MCF 10A (cell line): ENCODE results near the gene SPEF2. TPM values are rescaled to one million over a fixed set of nuclear protein-coding genes. Genes with fewer than 3 reads are reported as not detected.
"Not testable (repeated sequence)": the region's sequence is repeated elsewhere in the genome, so short reads cannot be mapped to it uniquely, and the experiment has no call there.

Source experiments
- BruUV-seq: library from RNA; stranded (reverse); fragments of 400-500 nt; replicated peaks from 2 replicates; lab custom pipeline; 2021; lab: Mats Ljungman, UMichigan
- CTCF ChIA-PET: fragments of 300-600 bp; sonication (Branson Sonifier 250); formaldehyde crosslinking; extraction: SDS; loops from one replicate; lab custom pipeline; 2021; ENCODE audit warnings: antibody characterized with exemption, inconsistent platforms; lab: Yijun Ruan, JAX
- POLR2A ChIA-PET: fragments of 300-600, 350-650 bp; sonication (Branson Sonifier 250); formaldehyde crosslinking; extraction: SDS; loops from one replicate; lab custom pipeline; 2020; ENCODE audit warnings: antibody characterized with exemption, inconsistent platforms; lab: Yijun Ruan, JAX
- DNase-seq: peaks from one replicate; pipeline ENCODE4 v3.0.0-alpha.2; 2018; ENCODE audit not compliant: unreplicated experiment
- H3K27ac Mint-ChIP-seq: one replicate; pipeline ENCODE4 v1.8.0; 2022; ENCODE audit warnings: mild to moderate bottlenecking, low read depth, mixed read lengths; ENCODE audit not compliant: unreplicated experiment
- H3K27me3 Mint-ChIP-seq: one replicate; pipeline ENCODE4 v1.8.0; 2022; ENCODE audit warnings: mixed read lengths; ENCODE audit not compliant: insufficient read depth, unreplicated experiment
- H3K36me3 Mint-ChIP-seq: one replicate; pipeline ENCODE4 v1.8.0; 2022; ENCODE audit warnings: mild to moderate bottlenecking, moderate library complexity, mixed read lengths; ENCODE audit not compliant: insufficient read depth, unreplicated experiment
- H3K4me1 Mint-ChIP-seq: one replicate; pipeline ENCODE4 v1.8.0; 2022; ENCODE audit warnings: mixed read lengths; ENCODE audit not compliant: insufficient read depth, unreplicated experiment
- H3K4me3 Mint-ChIP-seq: one replicate; pipeline ENCODE4 v1.8.0; 2022; ENCODE audit warnings: mild to moderate bottlenecking, moderate library complexity, mixed read lengths; ENCODE audit not compliant: unreplicated experiment
- H3K9me3 Mint-ChIP-seq: one replicate; pipeline ENCODE4 v1.8.0; 2022; ENCODE audit warnings: mixed read lengths; ENCODE audit not compliant: unreplicated experiment
- intact Hi-C: fragments of 100-400 bp; cut with micrococcal nuclease; formaldehyde crosslinking; loops from 2 replicates; pipeline ENCODE4 v1.14.1; 2022
- total RNA-seq: library from RNA; stranded (reverse); gene quantifications from 2 replicates; pipeline ENCODE4 v1.2.3, GENCODE V29; 2022
- TF ChIP-seq, protein P1 (sequence below): fragments of 200-600 bp; IDR thresholded peaks from one replicate; pipeline ENCODE4 v1.8.0; 2022; ENCODE audit warnings: antibody characterized with exemption, mild to moderate bottlenecking; ENCODE audit not compliant: unreplicated experiment

Gene SPEF2
- total RNA-seq, 1 experiment from 2014 or later = 5.3 TPM

GRCh38 chr5:35854248-35854647 is 236.6 kb downstream of the SPEF2 start:
- H3K9me3 Mint-ChIP-seq = no peaks in the 10 kb centered on the region
- ChIA-PET POLR2A (interaction anchor here (1.4 kb wide), 1 partner anchor 19 kb away, joined by 3 read pairs; no protein-coding TSS in a partner anchor), CTCF (interaction anchor here (1.1 to 1.3 kb wide), 3 partner anchors 9 to 71 kb away, joined by 3 read pairs; no protein-coding TSS in a partner anchor)
- H3K27ac Mint-ChIP-seq = peak overlapping the region; percentile 50
- TF ChIP-seq, protein P1, sequence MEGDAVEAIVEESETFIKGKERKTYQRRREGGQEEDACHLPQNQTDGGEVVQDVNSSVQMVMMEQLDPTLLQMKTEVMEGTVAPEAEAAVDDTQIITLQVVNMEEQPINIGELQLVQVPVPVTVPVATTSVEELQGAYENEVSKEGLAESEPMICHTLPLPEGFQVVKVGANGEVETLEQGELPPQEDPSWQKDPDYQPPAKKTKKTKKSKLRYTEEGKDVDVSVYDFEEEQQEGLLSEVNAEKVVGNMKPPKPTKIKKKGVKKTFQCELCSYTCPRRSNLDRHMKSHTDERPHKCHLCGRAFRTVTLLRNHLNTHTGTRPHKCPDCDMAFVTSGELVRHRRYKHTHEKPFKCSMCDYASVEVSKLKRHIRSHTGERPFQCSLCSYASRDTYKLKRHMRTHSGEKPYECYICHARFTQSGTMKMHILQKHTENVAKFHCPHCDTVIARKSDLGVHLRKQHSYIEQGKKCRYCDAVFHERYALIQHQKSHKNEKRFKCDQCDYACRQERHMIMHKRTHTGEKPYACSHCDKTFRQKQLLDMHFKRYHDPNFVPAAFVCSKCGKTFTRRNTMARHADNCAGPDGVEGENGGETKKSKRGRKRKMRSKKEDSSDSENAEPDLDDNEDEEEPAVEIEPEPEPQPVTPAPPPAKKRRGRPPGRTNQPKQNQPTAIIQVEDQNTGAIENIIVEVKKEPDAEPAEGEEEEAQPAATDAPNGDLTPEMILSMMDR = no peak
- H3K36me3 Mint-ChIP-seq = no peaks in the 10 kb centered on the region
- peaks cover 59% of the 10 kb centered on the region for H3K4me1 Mint-ChIP-seq
- no peaks in the 10 kb centered on the region for H3K27me3 Mint-ChIP-seq
- H3K4me3 Mint-ChIP-seq = peak overlapping the region; percentile 10
- no TSS peak for BruUV-seq
- DNase-seq = no peak
- intact Hi-C loops = no loop called here

GRCh38 chr5:35855187-35855586 is 237.5 kb downstream of the SPEF2 start:
- H3K4me3 Mint-ChIP-seq = no peak overlapping the region
- no peaks in the 10 kb centered on the region for H3K36me3 Mint-ChIP-seq
- TF ChIP-seq, protein P1 = no peak
- POLR2A ChIA-PET = interaction anchor here (1.4 kb wide), 1 partner anchor 20 kb away, joined by 3 read pairs; no protein-coding TSS in a partner anchor
- no peak for DNase-seq
- peaks cover 59% of the 10 kb centered on the region for H3K4me1 Mint-ChIP-seq
- BruUV-seq = no TSS peak
- intact Hi-C loops = loop anchor here (5.0 kb wide), 1 partner anchor 83 kb away; no protein-coding TSS in a partner anchor
- no peaks in the 10 kb centered on the region for H3K9me3 Mint-ChIP-seq
- CTCF ChIA-PET = interaction anchor here (1.1 to 1.2 kb wide), 2 partner anchors 69 to 70 kb away, joined by 3 read pairs; no protein-coding TSS in a partner anchor
- H3K27ac Mint-ChIP-seq = peak overlapping the region; percentile 50
- H3K27me3 Mint-ChIP-seq = no peaks in the 10 kb centered on the region

GRCh38 chr5:35856186-35856764 is 238.6 kb downstream of the SPEF2 start:
- DNase-seq, H3K27me3 Mint-ChIP-seq, H3K9me3 Mint-ChIP-seq, H3K4me3 Mint-ChIP-seq, H3K36me3 Mint-ChIP-seq, BruUV-seq: not testable (repeated sequence)
- CTCF ChIA-PET = interaction anchor here (1.2 kb wide), 1 partner anchor 68 kb away, joined by 3 read pairs; no protein-coding TSS in a partner anchor
- H3K4me1 Mint-ChIP-seq = peaks cover 53% of the 10 kb centered on the region
- POLR2A ChIA-PET = interaction anchor here (0.6 kb wide), 1 partner anchor 83 kb away, joined by 3 read pairs; no protein-coding TSS in a partner anchor
- intact Hi-C loops = loop anchor here (5.0 kb wide), 1 partner anchor 84 kb away; no protein-coding TSS in a partner anchor
- peak overlapping the region; percentile 4 for H3K27ac Mint-ChIP-seq

GRCh38 chr5:35856765-35857351 is 239.2 kb downstream of the SPEF2 start, which contains the start of gene IL7R:
Gene IL7R, plus strand, starts transcription at chr5:35856891. Its CDS starts 87 bp downstream, at chr5:35856978.
- peak within 1 kb of the TSS; percentile 4 for H3K27ac Mint-ChIP-seq
- DNase-seq = peak; percentile 14
- POLR2A ChIA-PET = no interaction called here
- CTCF ChIA-PET = no interaction called here
- H3K9me3 Mint-ChIP-seq = no peaks in the 10 kb centered on the region
- no TSS peak for BruUV-seq
- H3K36me3 Mint-ChIP-seq = no peaks in the 10 kb centered on the region
- intact Hi-C loops = loop anchor here (5.0 kb wide), 1 partner anchor 85 kb away; no protein-coding TSS in a partner anchor
- no peak within 1 kb of the TSS for H3K4me3 Mint-ChIP-seq
- H3K27me3 Mint-ChIP-seq = no peaks in the 10 kb centered on the region
- TF ChIP-seq, protein P1 = no peak
- H3K4me1 Mint-ChIP-seq = peaks cover 53% of the 10 kb centered on the region
